HepG2 (cell line): ENCODE data around the gene DPM2. TPM values are rescaled to one million over a fixed set of nuclear protein-coding genes. Genes with fewer than 3 reads are reported as not detected.

Source experiments
- ATAC-seq: fragments of 200-7000 bp; cut with Tn5 transposase; 3 replicates; pipeline ENCODE4 v1.9.1; 2020; ENCODE audit warnings: mild to moderate bottlenecking, moderate library complexity
- BruUV-seq: library from RNA; stranded (reverse); fragments of 400-500 nt; replicated peaks from 2 replicates; lab custom pipeline; 2021; lab: Mats Ljungman, UMichigan
- CTCF ChIA-PET: fragments of 300-600 bp; formaldehyde crosslinking; extraction: SDS; loops from one replicate; lab custom pipeline; 2021; ENCODE audit warnings: low total read pairs, inconsistent platforms, low intra/inter-chr PET ratio; lab: Yijun Ruan, JAX
- POLR2A ChIA-PET: fragments of 350-600 bp; sonication (Branson Sonifier 250); formaldehyde crosslinking; loops from one replicate; lab custom pipeline; 2020; ENCODE audit warnings: antibody characterized with exemption, inconsistent platforms; lab: Yijun Ruan, JAX
- DNase-seq: peaks from one replicate; pipeline ENCODE4 v3.0.0-alpha.2; 2015; ENCODE audit warnings: low spot score
- FAIRE-seq: peaks from 3 replicates; lab custom pipeline; 2011; peaks lifted over from hg19 to GRCh38; lab: Jason Lieb, UNC
- H2AFZ ChIP-seq: one replicate; pipeline ENCODE4 v1.6.1; 2011; ENCODE audit warnings: low read length, inconsistent platforms
- H3K27ac ChIP-seq: fragments of 300-600 bp; 3 replicates; pipeline ENCODE4 v1.8.0; 2011; ENCODE audit warnings: mixed run types, mild to moderate bottlenecking, mixed read lengths, low read length, inconsistent platforms; ENCODE audit not compliant: insufficient read depth; ENCODE audit errors: extremely low read length
- H3K27me3 ChIP-seq, 2 experiments: fragments of 200-600 bp in 1 of 2; 2 replicates in 1 of 2; 3 replicates in 1 of 2; pipeline versions ENCODE4 v1.6.0 to v1.8.0; 2011; ENCODE audit warnings: low read length in 2 of 2, mild to moderate bottlenecking in 2 of 2, moderate library complexity in 2 of 2, inconsistent platforms in 1 of 2; ENCODE audit not compliant: insufficient read depth in 2 of 2, control insufficient read depth in 1 of 2
- H3K36me3 ChIP-seq, 2 experiments: fragments of 200-600 bp in 1 of 2; replicated peaks in 1 of 2; 2 replicates in 1 of 2; 3 replicates in 1 of 2; pipeline versions ENCODE4 v1.5.1 to v1.8.0; 2011; ENCODE audit warnings: low read length in 2 of 2, inconsistent platforms in 1 of 2; ENCODE audit not compliant: insufficient read depth in 2 of 2, control insufficient read depth in 1 of 2
- H3K4me1 ChIP-seq: 2 replicates; pipeline ENCODE4 v1.5.1; 2012; ENCODE audit warnings: low read length, inconsistent platforms; ENCODE audit not compliant: insufficient read depth
- H3K4me2 ChIP-seq: 2 replicates; pipeline ENCODE4 v1.6.0; 2011; ENCODE audit warnings: low read depth, low read length, inconsistent platforms
- H3K4me3 ChIP-seq, 3 experiments: fragments of 200-600 bp in 1 of 3; sonication (generic), shearing (Covaris generic) in 1 of 3; replicated peaks in 1 of 3; 2 replicates each; pipeline ENCODE4 v1.5.1; 2011 to 2016; ENCODE audit warnings: low read length in 3 of 3, inconsistent platforms in 2 of 3, low read depth in 2 of 3, mild to moderate bottlenecking in 2 of 3, control low read depth in 1 of 3, mixed read lengths in 1 of 3; ENCODE audit not compliant: insufficient read depth in 1 of 3
- H3K79me2 ChIP-seq: one replicate; pipeline ENCODE4 v1.6.1; 2011; ENCODE audit warnings: low read length, inconsistent platforms; ENCODE audit not compliant: insufficient read depth
- H3K9ac ChIP-seq: 2 replicates; pipeline ENCODE4 v1.6.0; 2011; ENCODE audit warnings: mild to moderate bottlenecking, low read depth, low read length, inconsistent platforms; ENCODE audit not compliant: insufficient read depth
- H3K9me3 ChIP-seq: 2 replicates; pipeline ENCODE4 v1.5.1; 2012; ENCODE audit warnings: mild to moderate bottlenecking, low read length
- H4K20me1 ChIP-seq: 2 replicates; pipeline ENCODE4 v1.6.0; 2011; ENCODE audit warnings: inconsistent platforms, mild to moderate bottlenecking, low read length, moderate library complexity; ENCODE audit not compliant: insufficient read depth
- KAT8 ChIP-seq: IDR thresholded peaks from 2 replicates; pipeline ENCODE4 v1.6.1; 2016; ENCODE audit warnings: missing genetic modification reagents, missing compliant biosample characterization
- PHF8 ChIP-seq: sonication (generic); formaldehyde crosslinking; IDR thresholded peaks from 2 replicates; pipeline ENCODE4 v1.5.0; 2020; ENCODE audit warnings: missing genetic modification reagents
- ZNF550 ChIP-seq: sonication (generic); formaldehyde crosslinking; IDR thresholded peaks from 2 replicates; pipeline ENCODE4 v1.4.0; 2020; ENCODE audit warnings: mild to moderate bottlenecking, missing genetic modification reagents, borderline replicate concordance
- WGBS: methylation state at CpG from one replicate; pipeline ENCODE4 v1.1.6; 2017; ENCODE audit warnings: low lambda C conversion rate; 5-methylcytosine and 5-hydroxymethylcytosine counted together
- in situ Hi-C: cut with HindIII; loops from 2 replicates; pipeline ENCODE4 v1.10.0; 2017; ENCODE audit warnings: low pct_unique_long_range_greater_than_20kb; ENCODE audit not compliant: extremely low pct_ligation_motif_present
- intact Hi-C: fragments of 100-400 bp; cut with micrococcal nuclease; formaldehyde crosslinking; loops from one replicate; pipeline ENCODE4 v1.10.0; 2022; ENCODE audit not compliant: unreplicated experiment
- polyA plus RNA-seq, 8 experiments: library from polyadenylated mRNA; depleted of rRNA in 3 of 8; stranded (reverse) in 7 of 8; unstranded in 1 of 8; fragments of >200 nt; fragmentation: Illumina TruSeq in 4 of 8; extraction: Trizol in 4 of 8; gene quantifications; 2 replicates each; pipeline versions ENCODE4 v1.2.1 to v1.2.3, GENCODE V29; 2011 to 2016; ENCODE audit warnings: low read depth in 4 of 8, missing spikeins in 1 of 8, mixed read lengths in 1 of 8; ENCODE audit not compliant: insufficient read depth in 1 of 8
- total RNA-seq, 5 experiments: library from RNA; depleted of rRNA; stranded (reverse); fragments of >200 nt; fragmentation: Illumina TruSeq; extraction: Trizol; gene quantifications; 2 replicates each; pipeline ENCODE4 v1.2.3, GENCODE V29; 2016; ENCODE audit warnings: low read depth in 1 of 5
- TF ChIP-seq, protein P1 (sequence below): sonication (generic); formaldehyde crosslinking; IDR thresholded peaks from one replicate; pipeline ENCODE4 v1.5.1; 2020; ENCODE audit warnings: mild to moderate bottlenecking, missing genetic modification reagents; ENCODE audit errors: not compliant biosample characterization
- TF ChIP-seq, protein P2 (sequence below): sonication (generic); formaldehyde crosslinking; IDR thresholded peaks from 2 replicates; pipeline ENCODE4 v1.9.0; 2022; ENCODE audit warnings: missing genetic modification reagents, mild to moderate bottlenecking, borderline replicate concordance

Gene DPM2
- total and polyA plus RNA-seq, 2 of the 13 experiments (the other 11 are each of a cell fraction or from before 2014, with no cell fraction given): 24.8 to 35.3 TPM

DNA sequence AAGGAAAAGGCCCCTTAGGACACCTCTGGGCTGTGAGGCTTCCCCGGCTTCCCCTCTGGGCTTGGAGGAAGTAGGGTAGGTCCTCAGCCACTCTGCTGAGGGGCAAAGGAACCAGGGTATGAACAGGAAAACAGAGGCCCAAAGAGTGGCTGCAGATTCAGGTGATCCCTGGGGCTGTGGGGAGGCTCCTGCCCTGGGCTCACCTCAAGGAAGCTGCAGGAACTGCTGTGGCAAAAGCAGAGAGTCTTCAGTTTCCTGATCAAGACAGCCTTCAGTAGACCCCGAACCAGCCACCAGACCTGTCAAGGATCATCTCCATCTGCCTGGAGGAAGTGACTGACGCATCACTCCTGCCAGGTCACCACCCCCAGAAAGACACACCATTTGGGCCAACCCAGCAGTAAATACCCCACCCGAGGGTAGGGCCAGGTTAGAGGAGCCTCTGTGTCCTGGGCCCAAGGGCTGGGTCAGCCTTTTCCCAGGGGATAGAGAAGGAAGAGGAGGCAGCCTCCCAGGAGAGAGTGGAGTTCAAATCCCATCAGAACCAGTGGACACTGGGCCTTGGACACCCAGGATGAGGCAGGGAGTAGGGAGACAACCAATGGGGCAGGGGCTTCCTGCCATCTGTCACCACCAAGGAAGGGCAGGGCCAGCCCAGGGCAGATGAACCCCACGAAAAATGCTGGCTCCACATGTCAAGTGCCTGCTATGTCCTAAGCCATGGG is 32.5 kb downstream of the DPM2 start:
- Histone ChIP-seq H3K4me2 (peak overlapping the region; percentile 74), H4K20me1 (no peaks in the 10 kb centered on the region), H3K27me3 (no peaks in the 10 kb centered on the region), H3K36me3 (peaks cover 1 to 4% of the 10 kb centered on the region in 2 experiments; a peak in 2 of 5 replicates), H3K9me3 (no peaks in the 10 kb centered on the region), H2AFZ (no peak overlapping the region), H3K9ac (peak overlapping the region; percentile 39; the same call in 1 of the 2 replicates), H3K4me3 (peak overlapping the region in 1 of 3 experiments; percentile 62; a peak in 1 of 6 replicates), H3K27ac (no peak overlapping the region), H3K4me1 (peaks cover 41% of the 10 kb centered on the region), H3K79me2 (no peaks in the 10 kb centered on the region)
- intact Hi-C loops (no loop called here), in situ Hi-C loops (no loop called here)
- TF ChIP-seq, protein P1, sequence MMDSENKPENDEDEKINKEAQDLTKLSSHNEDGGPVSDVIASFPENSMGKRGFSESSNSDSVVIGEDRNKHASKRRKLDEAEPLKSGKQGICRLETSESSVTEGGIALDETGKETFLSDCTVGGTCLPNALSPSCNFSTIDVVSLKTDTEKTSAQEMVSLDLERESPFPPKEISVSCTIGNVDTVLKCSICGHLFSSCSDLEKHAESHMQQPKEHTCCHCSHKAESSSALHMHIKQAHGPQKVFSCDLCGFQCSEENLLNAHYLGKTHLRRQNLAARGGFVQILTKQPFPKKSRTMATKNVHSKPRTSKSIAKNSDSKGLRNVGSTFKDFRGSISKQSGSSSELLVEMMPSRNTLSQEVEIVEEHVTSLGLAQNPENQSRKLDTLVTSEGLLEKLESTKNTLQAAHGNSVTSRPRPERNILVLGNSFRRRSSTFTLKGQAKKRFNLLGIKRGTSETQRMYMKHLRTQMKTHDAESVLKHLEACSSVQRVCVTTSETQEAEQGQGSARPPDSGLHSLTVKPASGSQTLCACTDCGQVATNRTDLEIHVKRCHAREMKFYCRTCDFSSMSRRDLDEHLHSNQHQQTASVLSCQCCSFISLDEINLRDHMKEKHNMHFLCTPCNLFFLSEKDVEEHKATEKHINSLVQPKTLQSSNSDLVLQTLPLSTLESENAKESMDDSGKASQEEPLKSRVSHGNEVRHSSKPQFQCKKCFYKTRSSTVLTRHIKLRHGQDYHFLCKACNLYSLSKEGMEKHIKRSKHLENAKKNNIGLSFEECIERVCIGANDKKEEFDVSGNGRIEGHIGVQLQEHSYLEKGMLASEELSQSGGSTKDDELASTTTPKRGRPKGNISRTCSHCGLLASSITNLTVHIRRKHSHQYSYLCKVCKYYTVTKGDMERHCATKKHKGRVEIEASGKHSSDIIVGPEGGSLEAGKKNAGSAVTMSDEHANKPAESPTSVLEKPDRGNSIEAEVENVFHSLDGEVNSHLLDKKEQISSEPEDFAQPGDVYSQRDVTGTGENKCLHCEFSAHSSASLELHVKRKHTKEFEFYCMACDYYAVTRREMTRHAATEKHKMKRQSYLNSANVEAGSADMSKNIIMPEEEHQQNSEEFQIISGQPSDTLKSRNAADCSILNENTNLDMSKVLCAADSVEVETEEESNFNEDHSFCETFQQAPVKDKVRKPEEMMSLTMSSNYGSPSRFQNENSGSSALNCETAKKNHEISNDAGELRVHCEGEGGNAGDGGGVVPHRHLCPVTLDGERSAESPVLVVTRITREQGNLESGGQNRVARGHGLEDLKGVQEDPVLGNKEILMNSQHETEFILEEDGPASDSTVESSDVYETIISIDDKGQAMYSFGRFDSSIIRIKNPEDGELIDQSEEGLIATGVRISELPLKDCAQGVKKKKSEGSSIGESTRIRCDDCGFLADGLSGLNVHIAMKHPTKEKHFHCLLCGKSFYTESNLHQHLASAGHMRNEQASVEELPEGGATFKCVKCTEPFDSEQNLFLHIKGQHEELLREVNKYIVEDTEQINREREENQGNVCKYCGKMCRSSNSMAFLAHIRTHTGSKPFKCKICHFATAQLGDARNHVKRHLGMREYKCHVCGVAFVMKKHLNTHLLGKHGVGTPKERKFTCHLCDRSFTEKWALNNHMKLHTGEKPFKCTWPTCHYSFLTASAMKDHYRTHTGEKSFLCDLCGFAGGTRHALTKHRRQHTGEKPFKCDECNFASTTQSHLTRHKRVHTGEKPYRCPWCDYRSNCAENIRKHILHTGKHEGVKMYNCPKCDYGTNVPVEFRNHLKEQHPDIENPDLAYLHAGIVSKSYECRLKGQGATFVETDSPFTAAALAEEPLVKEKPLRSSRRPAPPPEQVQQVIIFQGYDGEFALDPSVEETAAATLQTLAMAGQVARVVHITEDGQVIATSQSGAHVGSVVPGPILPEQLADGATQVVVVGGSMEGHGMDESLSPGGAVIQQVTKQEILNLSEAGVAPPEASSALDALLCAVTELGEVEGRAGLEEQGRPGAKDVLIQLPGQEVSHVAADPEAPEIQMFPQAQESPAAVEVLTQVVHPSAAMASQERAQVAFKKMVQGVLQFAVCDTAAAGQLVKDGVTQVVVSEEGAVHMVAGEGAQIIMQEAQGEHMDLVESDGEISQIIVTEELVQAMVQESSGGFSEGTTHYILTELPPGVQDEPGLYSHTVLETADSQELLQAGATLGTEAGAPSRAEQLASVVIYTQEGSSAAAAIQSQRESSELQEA (CRISPR knock-in tag): peak; percentile 10
- TF ChIP-seq PHF8 (CRISPR knock-in tag): 0 out of 2 replicates have a peak, but pooled peaks have one; percentile 35
- TF ChIP-seq, protein P2, sequence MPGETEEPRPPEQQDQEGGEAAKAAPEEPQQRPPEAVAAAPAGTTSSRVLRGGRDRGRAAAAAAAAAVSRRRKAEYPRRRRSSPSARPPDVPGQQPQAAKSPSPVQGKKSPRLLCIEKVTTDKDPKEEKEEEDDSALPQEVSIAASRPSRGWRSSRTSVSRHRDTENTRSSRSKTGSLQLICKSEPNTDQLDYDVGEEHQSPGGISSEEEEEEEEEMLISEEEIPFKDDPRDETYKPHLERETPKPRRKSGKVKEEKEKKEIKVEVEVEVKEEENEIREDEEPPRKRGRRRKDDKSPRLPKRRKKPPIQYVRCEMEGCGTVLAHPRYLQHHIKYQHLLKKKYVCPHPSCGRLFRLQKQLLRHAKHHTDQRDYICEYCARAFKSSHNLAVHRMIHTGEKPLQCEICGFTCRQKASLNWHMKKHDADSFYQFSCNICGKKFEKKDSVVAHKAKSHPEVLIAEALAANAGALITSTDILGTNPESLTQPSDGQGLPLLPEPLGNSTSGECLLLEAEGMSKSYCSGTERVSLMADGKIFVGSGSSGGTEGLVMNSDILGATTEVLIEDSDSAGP (CRISPR knock-in tag): 0 out of 2 replicates have a peak, but pooled peaks have one; percentile 20
- TF ChIP-seq ZNF550 (CRISPR knock-in tag): no peak
- TF ChIP-seq KAT8 (CRISPR knock-in tag): peak; percentile 11; the same call in 1 of the 2 replicates
- BruUV-seq: TSS peak; percentile 54
- POLR2A ChIA-PET: interaction anchor here (1.3 to 4.5 kb wide), 3 partner anchors 8 to 11 kb away, joined by 3 to 78 read pairs (median 7); partner anchors contain the start of gene ST6GALNAC4
- CTCF ChIA-PET: no interaction called here
- whole genome bisulfite sequencing: 50% methylated on average over 3 of the region's 5 CpGs
- DNase-seq (no peak), FAIRE-seq (no peak), ATAC-seq (peak; percentile 21)
